ENCODE measurements around the gene MACROD2. TPM values are rescaled to one million over a fixed set of nuclear protein-coding genes. Genes with fewer than 3 reads are reported as not detected.

MACROD2 gene
- total and polyA plus RNA-seq, 2 of the 4 experiments (the other 2 are of a cell fraction) = not detected

DNA sequence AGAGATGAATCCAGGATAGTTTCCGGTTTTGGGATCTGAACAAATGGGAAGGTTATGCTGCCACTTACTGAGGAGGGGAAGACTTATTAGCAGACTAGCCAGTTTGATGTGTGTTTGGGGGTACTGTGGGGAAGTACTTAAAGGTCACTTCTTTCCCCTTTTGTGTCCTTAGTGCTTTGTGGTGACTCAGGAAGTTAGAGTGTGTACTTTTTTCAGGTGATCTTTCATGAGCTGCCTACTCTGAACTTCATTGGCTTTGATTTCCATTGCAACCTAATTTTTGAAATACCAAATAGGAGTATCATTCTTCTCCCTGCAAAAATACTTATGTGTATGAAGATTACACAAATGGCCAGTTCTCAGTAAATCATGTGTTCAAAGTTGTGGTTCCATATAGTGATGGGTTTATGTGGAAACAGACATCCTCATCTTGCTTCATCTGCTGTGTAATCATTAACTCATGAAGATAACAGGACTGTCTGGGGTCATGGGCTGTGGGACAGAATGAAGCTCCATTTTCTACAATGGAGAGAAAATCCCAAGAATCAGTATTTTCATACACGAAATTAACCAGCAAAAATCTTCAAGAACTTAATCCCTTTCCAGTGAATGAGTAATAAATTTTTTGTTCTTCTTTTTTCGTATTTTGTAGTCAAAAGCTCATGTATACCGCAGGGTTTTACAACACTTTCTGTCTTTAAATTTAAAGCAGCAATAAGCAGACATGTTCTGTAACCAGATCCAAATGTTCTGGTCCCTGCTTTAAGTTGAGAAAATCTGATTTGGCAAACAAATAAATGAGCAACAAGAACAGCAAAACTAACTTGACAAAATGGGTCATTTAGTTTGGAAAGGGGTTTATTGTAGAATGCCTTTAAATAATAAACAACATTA is 614.3 kb downstream of the MACROD2 start:
- CTCF ChIA-PET = no interaction called here
- 100% methylated on average over 1 of the region's 4 CpGs; no CpG with 5 or more reads in 1 of the 2 experiments for WGBS, 2 experiments (ENCODE audit: extremely low coverage in 2 of 2, insufficient read length in 1 of 2)

More for the DNA sequence above, 614.3 kb downstream of the MACROD2 start:
- TF ChIP-seq ELK1 (IDR thresholded peaks at IDR 0.05; ENCODE audit: borderline replicate concordance, low read depth, low read length) (no peak), MAFK (IDR thresholded peaks at IDR 0.05; ENCODE audit: low read depth, low read length) (no peak), CEBPB (IDR thresholded peaks at IDR 0.05; ENCODE audit: low read depth, low read length) (no peak), FOS (IDR thresholded peaks at IDR 0.05; ENCODE audit: low read depth, low read length) (no peak), POLR2A (IDR thresholded peaks at IDR 0.05; ENCODE audit: low read depth, low read length) (no peak), SMC3 (IDR thresholded peaks at IDR 0.05; ENCODE audit: low read depth, low read length) (no peak), MAZ (IDR thresholded peaks at IDR 0.05; ENCODE audit: borderline replicate concordance, low read depth, low read length) (no peak), NFE2L2 (IDR thresholded peaks at IDR 0.05; ENCODE audit: low read depth, low read length) (no peak), RFX5 (IDR thresholded peaks at IDR 0.05; ENCODE audit: low read depth, low read length) (no peak), BHLHE40 (IDR thresholded peaks at IDR 0.05; ENCODE audit: low read depth, low read length) (no peak), MXI1 (IDR thresholded peaks at IDR 0.05; ENCODE audit: borderline replicate concordance, low read depth, low read length) (no peak), CHD1 (IDR thresholded peaks at IDR 0.05; ENCODE audit: low read depth, low read length) (no peak), RAD21 (IDR thresholded peaks at IDR 0.05; ENCODE audit: low read length) (no peak), USF2 (IDR thresholded peaks at IDR 0.05; ENCODE audit: low read depth, low read length) (no peak)
- TF ChIP-seq, protein P1, sequence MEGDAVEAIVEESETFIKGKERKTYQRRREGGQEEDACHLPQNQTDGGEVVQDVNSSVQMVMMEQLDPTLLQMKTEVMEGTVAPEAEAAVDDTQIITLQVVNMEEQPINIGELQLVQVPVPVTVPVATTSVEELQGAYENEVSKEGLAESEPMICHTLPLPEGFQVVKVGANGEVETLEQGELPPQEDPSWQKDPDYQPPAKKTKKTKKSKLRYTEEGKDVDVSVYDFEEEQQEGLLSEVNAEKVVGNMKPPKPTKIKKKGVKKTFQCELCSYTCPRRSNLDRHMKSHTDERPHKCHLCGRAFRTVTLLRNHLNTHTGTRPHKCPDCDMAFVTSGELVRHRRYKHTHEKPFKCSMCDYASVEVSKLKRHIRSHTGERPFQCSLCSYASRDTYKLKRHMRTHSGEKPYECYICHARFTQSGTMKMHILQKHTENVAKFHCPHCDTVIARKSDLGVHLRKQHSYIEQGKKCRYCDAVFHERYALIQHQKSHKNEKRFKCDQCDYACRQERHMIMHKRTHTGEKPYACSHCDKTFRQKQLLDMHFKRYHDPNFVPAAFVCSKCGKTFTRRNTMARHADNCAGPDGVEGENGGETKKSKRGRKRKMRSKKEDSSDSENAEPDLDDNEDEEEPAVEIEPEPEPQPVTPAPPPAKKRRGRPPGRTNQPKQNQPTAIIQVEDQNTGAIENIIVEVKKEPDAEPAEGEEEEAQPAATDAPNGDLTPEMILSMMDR (conservative IDR thresholded peaks at IDR 0.05; ENCODE audit: low read depth, low read length) = no peak
- Histone ChIP-seq H2AK9ac (replicated peaks; ENCODE audit: low read depth, low read length, poor library complexity) (no peak overlapping the region), H2BK5ac (ENCODE audit: low read depth, low read length, poor library complexity, severe bottlenecking) (no peak overlapping the region), H2AFZ (replicated peaks; ENCODE audit: low read length, poor library complexity) (no peak overlapping the region), H4K91ac (ENCODE audit: insufficient read depth, low read depth, low read length) (no peak overlapping the region), H3K14ac (replicated peaks; ENCODE audit: low read depth, low read length) (no peak overlapping the region), H3K4ac (ENCODE audit: low read depth, low read length) (no peak overlapping the region), H3K9me3 (ENCODE audit: control insufficient read depth, insufficient read depth, low read length) (no peaks in the 10 kb centered on the region), H2BK120ac (ENCODE audit: low read depth, low read length) (no peak overlapping the region), H3K9ac (ENCODE audit: low read depth, low read length) (no peak overlapping the region), H3K27ac (ENCODE audit: insufficient read depth, low read length) (no peak overlapping the region), H2BK15ac (ENCODE audit: low read depth, low read length) (no peak overlapping the region), H4K8ac (ENCODE audit: low read depth in 2 of 2, low read length in 2 of 2) (no peak overlapping the region), H2BK20ac (ENCODE audit: low read depth, low read length) (no peak overlapping the region), H3K18ac (ENCODE audit: low read depth, low read length) (no peak overlapping the region), H4K5ac (ENCODE audit: low read depth, low read length) (no peak overlapping the region), H3K4me3 (ENCODE audit: insufficient read depth, low read depth, low read length) (no peak overlapping the region), H2AK5ac (ENCODE audit: low read depth, low read length) (no peak overlapping the region), H3K23ac (ENCODE audit: low read depth, low read length) (no peak overlapping the region), H3K4me2 (ENCODE audit: low read depth, low read length) (no peak overlapping the region), H3K4me1 (ENCODE audit: control insufficient read depth, insufficient read depth, low read length) (no peaks in the 10 kb centered on the region), H3K56ac (ENCODE audit: extremely low read depth, insufficient read depth, low read length) (no peak overlapping the region), H4K20me1 (ENCODE audit: insufficient read depth, low read length) (no peaks in the 10 kb centered on the region), H3K36me3 (ENCODE audit: control insufficient read depth, insufficient read depth, low read length) (no peaks in the 10 kb centered on the region), H3K9me1 (ENCODE audit: insufficient read depth, low read length) (no peaks in the 10 kb centered on the region), H3K79me1 (ENCODE audit: low read depth in 1 of 2, low read length in 2 of 2) (no peaks in the 10 kb centered on the region), H3K27me3 (ENCODE audit: control insufficient read depth, insufficient read depth, low read length) (no peaks in the 10 kb centered on the region)
- no peak for ATAC-seq (ENCODE audit: low read depth)
- BruUV-seq (replicated peaks) = no TSS peak
- no peak for DNase-seq
- in situ Hi-C loops (cut with MboI; ENCODE audit: low sequenced_read_pairs) = no loop called here
- dilution Hi-C loops (cut with HindIII; ENCODE audit: low sequenced_read_pairs, unreplicated experiment) = no loop called here
- intact Hi-C loops (cut with micrococcal nuclease) = no loop called here
- POLR2A ChIA-PET (ENCODE audit: unreplicated experiment) = no interaction called here

All from IMR-90 (cell line).